Testis (tissue), 3 donors: ENCODE results near the gene DOHH. TPM values are rescaled to one million over a fixed set of nuclear protein-coding genes. Genes with fewer than 3 reads are reported as not detected.

Source experiments
- DNase-seq: peaks from one replicate; pipeline ENCODE4 v3.0.0-alpha.2; 2019
- H3K27ac ChIP-seq, 2 donors: fragments of 200-600 bp; sonication (generic); one replicate each; pipeline ENCODE4 v1.5.1; 2019
- H3K27me3 ChIP-seq: fragments of 200-600 bp; sonication (generic); one replicate; pipeline ENCODE4 v1.5.1; 2019
- H3K36me3 ChIP-seq: fragments of 200-600 bp; sonication (generic); one replicate; pipeline ENCODE4 v1.5.1; 2017; ENCODE audit warnings: low read depth; ENCODE audit errors: missing control alignments
- H3K4me1 ChIP-seq: fragments of 200-600 bp; sonication (generic); one replicate; pipeline ENCODE4 v1.5.1; 2019
- H3K4me3 ChIP-seq, 2 donors: fragments of 200-600 bp; sonication (generic); one replicate each; pipeline ENCODE4 v1.5.1; 2017 to 2019
- H3K9me3 ChIP-seq: fragments of 200-600 bp; sonication (generic); one replicate; pipeline ENCODE4 v1.5.1; 2017
- CTCF ChIP-seq, 3 experiments: fragments of 450-650 bp in 2 of 3; fragments of 200-600 bp in 1 of 3; sonication (generic) in 1 of 3; IDR thresholded peaks; one replicate each; pipeline ENCODE4 v1.5.1; 2016 to 2019; ENCODE audit warnings: antibody characterized with exemption in 3 of 3, mild to moderate bottlenecking in 2 of 3, moderate library complexity in 1 of 3
- POLR2A ChIP-seq: fragments of 450-650 bp; IDR thresholded peaks from one replicate; pipeline ENCODE4 v1.6.1; 2017; ENCODE audit warnings: antibody characterized with exemption, mild to moderate bottlenecking, moderate library complexity
- WGBS, 2 donors: methylation state at CpG; one replicate each; pipeline ENCODE4 v1.1.5; 2018; 5-methylcytosine and 5-hydroxymethylcytosine counted together
- intact Hi-C: fragments of 100-400 bp; cut with DNase I; formaldehyde crosslinking; loops from one replicate; pipeline ENCODE4 v1.15.1; 2023; ENCODE audit warnings: low total_unique reads
- polyA plus RNA-seq: library from polyadenylated mRNA; stranded (reverse); fragments of 350-450 nt; fragmentation: Illumina TruSeq; extraction: RNeasy Lipid Tissue Mini Kit (QIAGEN cat#74804); gene quantifications from one replicate; pipeline ENCODE4 v1.2.3, GENCODE V29; 2014; ENCODE audit warnings: low read depth, low replicate concordance; ENCODE audit not compliant: insufficient read depth
- total RNA-seq, 2 donors: library from RNA; depleted of rRNA; stranded (reverse); fragments of >200 nt; gene quantifications; one replicate each; pipeline ENCODE4 v1.2.3, GENCODE V29; 2016

The DOHH gene
- total and polyA plus RNA-seq, 3 donors from 2014 or later = 10.7 to 29.1 (median 23.5) TPM

DNA sequence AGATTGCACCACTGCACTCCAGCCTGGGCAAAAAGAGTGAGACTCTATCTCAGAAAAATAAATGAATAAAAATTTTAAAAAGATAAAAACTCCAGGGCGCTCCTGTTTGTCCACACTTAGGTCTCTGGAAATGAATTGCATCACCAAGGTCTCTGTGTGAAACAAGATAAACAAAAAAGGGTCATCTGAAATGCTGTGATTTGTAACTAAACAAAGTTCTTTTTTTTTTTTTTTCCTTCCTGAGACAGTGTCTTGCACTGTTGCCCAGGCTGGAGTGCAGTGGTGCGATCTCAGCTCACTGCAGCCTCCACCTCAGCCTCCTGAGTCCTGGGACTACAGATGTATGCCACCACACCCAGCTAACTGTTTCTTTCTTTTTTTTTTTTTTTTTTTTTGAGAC, 17.2 kb upstream of the DOHH start:
- intact Hi-C loops = no loop called here
- no peak for TF ChIP-seq POLR2A
- TF ChIP-seq CTCF (IDR thresholded peaks at IDR 0.05) = no peak
- 76 to 79% methylated on average over 2 of the region's 2 CpGs for WGBS, 2 donors
- H3K4me3 ChIP-seq = no peak overlapping the region
- no peak overlapping the region for H3K27ac ChIP-seq
- H3K9me3 ChIP-seq = no peaks in the 10 kb centered on the region
- H3K27me3 ChIP-seq = no peaks in the 10 kb centered on the region
- H3K36me3 ChIP-seq = no peaks in the 10 kb centered on the region
- peaks cover 37% of the 10 kb centered on the region for H3K4me1 ChIP-seq
- DNase-seq = no peak

GRCh38 chr19:3516675-3517207, 16.3 kb upstream of the DOHH start:
- intact Hi-C loops = no loop called here
- Histone ChIP-seq H3K4me3 (no peak overlapping the region), H3K27ac (no peak overlapping the region), H3K9me3 (no peaks in the 10 kb centered on the region), H3K4me1 (peaks cover 37% of the 10 kb centered on the region), H3K27me3 (no peaks in the 10 kb centered on the region), H3K36me3 (no peaks in the 10 kb centered on the region)
- no peak for TF ChIP-seq CTCF (IDR thresholded peaks at IDR 0.05)
- no peak for TF ChIP-seq POLR2A
- 60 to 70% methylated on average over 4 to 15 of the region's 15 CpGs for WGBS, 2 donors
- DNase-seq = no peak

DNA sequence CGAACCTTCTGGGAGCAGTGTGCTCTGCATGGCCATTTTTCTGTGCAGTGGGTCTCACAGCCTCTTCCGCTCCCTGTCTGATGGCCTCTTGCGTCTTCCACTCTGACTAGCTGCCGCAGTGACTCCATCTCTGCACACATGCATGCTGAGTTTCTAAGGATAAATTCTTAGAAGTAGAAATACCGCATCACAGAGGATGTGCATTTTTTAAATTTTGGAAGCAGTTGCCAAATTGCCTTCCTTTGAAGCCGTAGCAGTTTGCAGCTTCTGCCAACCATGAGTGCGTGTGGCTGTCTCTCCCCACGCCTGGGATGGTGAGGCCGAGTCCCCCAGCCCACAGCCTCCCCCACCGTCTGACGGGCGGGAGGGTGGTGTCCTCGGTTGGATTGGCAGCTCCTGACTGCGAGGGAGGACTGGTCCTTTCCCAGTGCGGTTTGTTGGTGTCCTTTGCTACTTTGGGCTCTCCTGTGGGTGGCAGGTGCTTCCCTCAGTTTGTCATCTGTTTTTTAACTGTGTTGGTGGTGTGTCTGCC, 15.5 kb upstream of the DOHH start:
- DNase-seq = no peak
- 51 to 63% methylated on average over 10 to 15 of the region's 15 CpGs for WGBS, 2 donors
- H3K4me3 ChIP-seq = no peak overlapping the region
- H3K36me3 ChIP-seq = no peaks in the 10 kb centered on the region
- intact Hi-C loops = no loop called here
- peaks cover 41% of the 10 kb centered on the region for H3K4me1 ChIP-seq
- no peak for TF ChIP-seq CTCF (IDR thresholded peaks at IDR 0.05)
- no peak for TF ChIP-seq POLR2A
- no peaks in the 10 kb centered on the region for H3K27me3 ChIP-seq
- H3K9me3 ChIP-seq = no peaks in the 10 kb centered on the region
- H3K27ac ChIP-seq = no peak overlapping the region

DNA sequence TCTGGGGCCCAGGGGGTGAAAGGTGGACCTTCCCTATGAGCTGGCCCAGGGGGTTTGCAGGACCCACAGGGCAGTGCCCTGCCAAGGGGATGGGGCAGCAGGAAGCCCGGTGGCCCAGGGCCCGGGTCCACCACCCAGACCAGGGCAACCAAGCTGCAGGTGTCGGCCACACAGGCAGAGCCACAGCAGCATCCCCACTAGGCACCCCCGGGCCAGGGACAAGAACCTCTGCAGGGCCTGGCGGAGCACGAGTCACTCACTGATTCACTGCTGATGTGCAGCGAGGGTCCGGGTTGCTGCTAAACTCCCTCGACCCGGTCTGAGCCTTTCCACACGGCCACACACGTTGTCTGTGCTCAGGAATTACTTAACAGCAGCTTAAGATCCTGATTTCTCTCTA, 14.5 kb upstream of the DOHH start:
- Histone ChIP-seq H3K36me3 (no peaks in the 10 kb centered on the region), H3K27me3 (no peaks in the 10 kb centered on the region), H3K9me3 (no peaks in the 10 kb centered on the region), H3K27ac (peak overlapping the region in 1 of 2 donors; percentile 24), H3K4me3 (no peak overlapping the region), H3K4me1 (peaks cover 41% of the 10 kb centered on the region)
- TF ChIP-seq CTCF (IDR thresholded peaks at IDR 0.05) = no peak
- TF ChIP-seq POLR2A = no peak
- intact Hi-C loops = no loop called here
- no peak for DNase-seq
- whole genome bisulfite sequencing, 2 donors = 72 to 83% methylated on average over 8 to 12 of the region's 12 CpGs
